Adrenal gland (tissue), 5 donors: ENCODE results near the gene PKNOX2.

ENCODE experiments used
- CTCF ChIP-seq, 6 experiments: fragments of 450-650 bp in 4 of 6; fragments of 200-600 bp in 2 of 6; sonication (generic) in 1 of 6; IDR thresholded peaks; 1 replicate in 5 of 6; 2 replicates in 1 of 6; pipeline versions ENCODE4 v1.5.1 to v1.8.0; 2016 to 2021; ENCODE audit warnings: antibody characterized with exemption in 6 of 6, mild to moderate bottlenecking in 2 of 6, moderate library complexity in 1 of 6
- POLR2A ChIP-seq, 2 donors: fragments of 450-650 bp; IDR thresholded peaks; one replicate each; pipeline ENCODE4 v1.6.1; 2017; ENCODE audit warnings: antibody characterized with exemption in 2 of 2, mild to moderate bottlenecking in 2 of 2, moderate library complexity in 1 of 2
- donor health status: DM: no; HTN: no; CAD: no.

DNA sequence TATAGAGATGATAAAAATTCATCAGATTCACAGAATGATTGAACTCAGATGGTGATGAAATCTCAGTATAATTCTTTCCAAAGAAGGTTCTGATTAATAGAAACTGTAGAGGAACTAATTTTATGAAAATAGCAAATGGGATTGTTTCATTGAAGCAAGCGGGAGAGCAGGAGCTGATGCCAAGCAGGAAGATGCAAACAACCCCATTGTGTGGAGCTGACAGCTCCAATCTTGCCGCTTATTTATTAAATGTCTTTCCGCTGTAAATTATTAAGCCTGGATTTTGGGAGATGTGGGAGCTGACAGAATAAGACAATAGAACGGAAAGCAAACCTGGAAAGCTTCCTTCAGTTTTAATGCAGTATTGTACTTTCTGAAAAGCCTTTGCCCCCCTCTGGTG lies 47.1 kb upstream of the PKNOX2 start:
- TF ChIP-seq CTCF (IDR thresholded peaks at IDR 0.05), result no peak
- TF ChIP-seq POLR2A (IDR thresholded peaks at IDR 0.05), result no peak
